HG03139 (cell line): ENCODE measurements around the gene TNFSF15.

Experiments used
- ATAC-seq: cut with Tn5 transposase; IDR thresholded peaks from one replicate; pipeline ENCODE4 v1.9.1; 2021; ENCODE audit not compliant: unreplicated experiment

The TNFSF15 gene

DNA sequence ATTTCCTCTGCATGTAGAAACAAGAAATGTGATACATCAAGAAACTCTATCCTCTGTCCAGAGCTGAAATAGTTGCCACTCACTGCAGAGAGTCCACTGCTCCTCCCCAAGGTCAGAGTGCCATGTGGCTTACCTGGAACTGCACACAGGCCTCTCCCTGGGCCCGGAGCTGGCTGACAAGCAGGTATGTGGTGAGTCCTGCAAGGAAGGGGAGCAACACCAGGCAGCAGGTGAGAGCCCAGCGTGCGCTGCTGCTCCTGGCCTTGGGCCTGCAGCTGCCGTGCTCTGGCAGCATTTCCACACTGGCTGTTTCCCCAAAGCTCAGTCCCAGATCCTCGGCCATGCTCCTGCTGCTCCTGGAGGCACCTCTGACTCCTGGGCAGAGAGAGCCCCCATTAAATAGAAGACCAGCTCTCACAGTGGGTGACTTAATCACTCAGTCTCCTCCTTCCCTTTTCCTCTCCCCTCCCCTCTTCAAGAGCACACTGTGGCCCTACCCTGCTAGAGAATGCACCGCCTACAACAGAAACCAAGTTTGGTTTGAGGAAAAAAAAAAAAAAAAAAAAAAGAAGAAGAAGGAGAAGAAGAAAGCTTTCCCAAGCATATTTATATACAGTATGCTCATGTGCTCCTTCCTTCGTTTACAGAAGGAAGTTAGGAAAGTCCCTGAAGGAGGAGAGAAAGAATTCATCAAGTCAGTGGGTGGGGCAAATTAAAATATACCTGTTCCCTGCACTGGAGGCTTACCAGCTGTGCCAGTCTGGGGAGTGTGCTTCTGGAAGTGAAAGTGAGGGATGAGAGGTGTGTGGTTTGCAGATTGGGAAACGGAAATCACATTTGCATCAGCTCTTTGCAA, at the start of gene TNFSF15:
Gene TNFSF15 (minus strand): TSS at position 370 of the 856 bp plus-strand sequence. CDS start 27 bp downstream, at position 343.
- peak; percentile 80 for ATAC-seq

GRCh38 chr9:114855488-114855887, 49.6 kb upstream of the TNFSF15 start:
- no peak for ATAC-seq

GRCh38 chr9:114854736-114855355, 49.0 kb upstream of the TNFSF15 start:
- no peak for ATAC-seq

- no peak for ATAC-seq
Measured at GRCh38 chr9:114853071-114853855, 47.4 kb upstream of the TNFSF15 start.

- no peak for ATAC-seq
Measured at GRCh38 chr9:114852050-114852594, 46.3 kb upstream of the TNFSF15 start.

- no peak for ATAC-seq
Measured at GRCh38 chr9:114851306-114851705, 45.5 kb upstream of the TNFSF15 start.

DNA sequence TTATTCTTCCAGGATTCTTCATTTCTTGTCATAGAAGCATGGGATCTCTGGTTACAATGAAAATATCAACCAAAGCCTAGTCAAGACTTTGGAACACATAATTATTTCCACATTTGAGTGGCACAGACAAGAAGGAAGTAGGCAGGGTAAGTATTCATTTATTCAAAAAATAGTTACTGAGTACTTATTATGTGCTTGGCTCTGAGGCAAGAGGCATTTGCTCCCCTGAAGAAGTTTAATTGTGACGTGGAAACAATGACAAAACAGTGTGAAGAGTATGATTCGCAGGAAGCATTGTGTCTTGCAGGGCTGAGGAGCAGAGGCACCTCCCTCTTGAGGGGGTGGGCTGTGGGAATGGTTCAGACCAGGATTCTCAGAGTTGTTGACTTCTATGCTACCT, 45.0 kb upstream of the TNFSF15 start:
- ATAC-seq: no peak

DNA sequence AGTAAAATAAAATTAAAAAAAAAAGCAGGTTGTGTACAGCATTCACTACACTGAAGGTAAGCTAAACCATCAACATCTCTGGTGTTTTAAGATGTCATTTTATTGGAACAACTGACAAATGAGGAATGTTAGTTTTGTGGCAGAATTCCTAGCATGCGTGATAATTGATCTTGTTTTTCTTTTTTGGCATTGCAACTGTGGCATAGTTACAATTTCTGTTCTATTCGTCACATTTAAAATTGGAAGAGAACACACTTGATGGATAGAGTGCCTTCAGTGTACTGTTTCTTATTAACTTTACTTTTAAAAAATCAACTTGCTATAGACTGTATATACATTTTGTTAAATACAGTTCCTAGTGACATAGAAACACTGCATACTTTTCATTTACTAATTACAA, 43.6 kb upstream of the TNFSF15 start:
- ATAC-seq: no peak

- no peak for ATAC-seq
Measured at GRCh38 chr9:114847492-114848417, 41.9 kb upstream of the TNFSF15 start.

DNA sequence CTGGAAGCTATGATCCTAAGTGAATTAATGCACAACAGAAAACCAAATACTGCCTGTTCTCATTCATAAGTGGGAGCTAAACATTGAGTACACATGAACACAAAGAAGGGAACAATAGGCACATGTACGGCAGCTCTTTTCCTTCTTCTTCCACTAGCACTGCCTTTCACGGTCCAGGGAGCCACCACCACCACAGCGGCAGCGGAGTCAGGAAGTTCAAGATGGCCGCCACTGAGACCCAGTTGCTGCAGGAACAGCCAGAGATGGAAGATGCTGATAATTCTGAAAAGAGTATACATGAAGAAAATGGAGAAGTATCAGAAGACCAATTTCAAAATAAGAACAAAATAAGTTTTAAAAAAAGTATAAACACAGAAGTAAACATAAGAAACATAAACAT, 39.5 kb upstream of the TNFSF15 start:
- ATAC-seq: no peak

DNA sequence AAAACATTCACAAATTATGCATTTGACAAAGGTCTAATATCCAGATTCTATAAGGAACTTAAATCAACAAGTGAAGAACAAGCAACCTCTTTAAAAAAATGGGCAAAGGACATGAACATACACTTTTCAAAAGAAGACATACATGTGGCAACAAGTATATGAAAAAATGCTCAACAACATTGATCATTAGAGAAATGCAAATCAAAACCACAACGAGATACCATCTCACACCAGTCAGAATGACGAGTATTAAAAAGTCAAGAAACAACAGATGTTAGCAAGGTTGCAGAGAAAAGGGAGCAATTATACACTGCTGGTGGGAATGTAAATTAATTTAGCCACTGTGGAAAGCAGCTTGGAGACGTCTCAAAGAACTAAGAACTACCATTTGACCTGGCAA, 38.9 kb upstream of the TNFSF15 start:
- ATAC-seq: no peak

DNA sequence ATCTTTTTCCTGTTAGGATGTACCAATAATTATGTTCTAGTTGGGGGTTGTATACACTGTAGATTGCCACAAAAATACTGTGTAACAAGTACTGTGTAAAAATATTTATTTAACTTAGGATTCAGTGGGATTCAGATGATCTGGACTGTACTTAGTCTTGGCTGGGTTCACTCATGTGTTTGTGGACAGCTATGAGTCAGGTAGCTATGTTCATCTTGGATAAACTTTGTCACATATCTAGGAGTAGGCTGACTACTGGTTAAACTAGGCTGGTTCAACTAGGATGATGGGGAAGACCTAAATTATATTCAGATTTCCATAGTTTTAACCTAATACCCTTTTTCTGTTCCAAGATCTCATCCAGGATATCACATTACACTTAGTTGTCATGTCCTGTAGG, 32.1 kb upstream of the TNFSF15 start:
- no peak for ATAC-seq

DNA sequence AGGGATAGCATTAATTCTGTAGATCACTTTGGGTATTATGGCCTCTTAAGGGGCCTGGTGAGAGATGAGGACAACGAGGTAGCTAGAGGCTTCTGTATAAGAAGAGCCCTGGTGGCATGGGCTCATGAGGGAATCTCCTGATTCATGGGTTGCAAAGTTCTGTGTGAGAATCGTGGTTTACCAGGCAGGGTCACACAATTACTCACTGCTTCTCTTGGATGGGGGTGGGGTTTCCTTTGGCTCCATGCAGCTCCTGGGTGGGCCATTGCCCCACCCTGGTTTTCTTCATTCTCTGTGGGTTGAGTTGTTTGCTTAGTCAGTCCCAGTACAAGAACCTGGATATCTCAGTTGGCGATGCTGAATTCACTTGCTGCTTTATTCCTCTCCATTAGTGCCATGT, 30.9 kb upstream of the TNFSF15 start:
- ATAC-seq: no peak

GRCh38 chr9:114834386-114834785, 28.5 kb upstream of the TNFSF15 start:
- ATAC-seq: no peak

GRCh38 chr9:114830546-114830945, 24.7 kb upstream of the TNFSF15 start:
- ATAC-seq: no peak

DNA sequence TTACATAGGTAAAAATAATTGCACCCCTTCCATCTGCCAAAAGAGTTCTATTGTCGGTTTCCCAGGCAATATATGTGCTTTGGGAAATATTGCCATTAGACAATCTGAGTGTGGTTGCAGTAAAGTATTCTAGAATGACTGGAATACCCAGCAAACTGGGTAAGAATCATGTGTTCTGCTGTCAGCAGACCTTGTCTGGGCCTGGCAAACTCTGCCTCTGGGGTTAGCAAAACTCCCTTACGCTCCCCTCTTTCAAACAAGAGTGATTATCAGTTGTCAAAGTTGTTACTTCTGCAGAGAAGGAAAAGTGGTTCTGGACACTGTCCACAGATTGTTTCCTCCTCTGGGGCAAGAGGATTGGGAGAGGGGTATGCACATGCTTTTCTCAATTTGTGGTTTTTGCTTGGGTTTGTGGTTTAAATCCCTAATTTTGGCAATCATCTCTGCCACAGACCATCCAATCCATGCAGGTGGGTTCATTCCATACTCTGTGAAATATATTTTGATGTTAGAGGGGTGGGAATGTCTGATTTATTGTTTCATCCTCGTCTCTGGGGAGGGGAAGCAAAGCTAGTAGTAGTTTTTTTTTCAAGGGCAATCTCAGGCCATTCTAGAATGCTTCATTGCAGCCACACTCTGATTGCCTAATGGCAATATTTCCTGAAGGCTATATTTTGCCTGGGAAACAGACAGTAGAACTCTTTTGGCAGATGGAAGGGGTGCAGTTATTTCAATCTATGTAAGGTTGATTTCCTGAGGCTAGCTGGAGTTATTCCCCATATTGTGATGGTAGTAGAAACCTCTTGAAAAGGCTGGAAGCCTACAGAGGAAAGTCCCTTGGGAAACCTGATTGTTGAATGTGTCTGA, 24.0 kb upstream of the TNFSF15 start:
- no peak for ATAC-seq

- no peak for ATAC-seq
Measured at GRCh38 chr9:114828303-114828650, 22.4 kb upstream of the TNFSF15 start.

DNA sequence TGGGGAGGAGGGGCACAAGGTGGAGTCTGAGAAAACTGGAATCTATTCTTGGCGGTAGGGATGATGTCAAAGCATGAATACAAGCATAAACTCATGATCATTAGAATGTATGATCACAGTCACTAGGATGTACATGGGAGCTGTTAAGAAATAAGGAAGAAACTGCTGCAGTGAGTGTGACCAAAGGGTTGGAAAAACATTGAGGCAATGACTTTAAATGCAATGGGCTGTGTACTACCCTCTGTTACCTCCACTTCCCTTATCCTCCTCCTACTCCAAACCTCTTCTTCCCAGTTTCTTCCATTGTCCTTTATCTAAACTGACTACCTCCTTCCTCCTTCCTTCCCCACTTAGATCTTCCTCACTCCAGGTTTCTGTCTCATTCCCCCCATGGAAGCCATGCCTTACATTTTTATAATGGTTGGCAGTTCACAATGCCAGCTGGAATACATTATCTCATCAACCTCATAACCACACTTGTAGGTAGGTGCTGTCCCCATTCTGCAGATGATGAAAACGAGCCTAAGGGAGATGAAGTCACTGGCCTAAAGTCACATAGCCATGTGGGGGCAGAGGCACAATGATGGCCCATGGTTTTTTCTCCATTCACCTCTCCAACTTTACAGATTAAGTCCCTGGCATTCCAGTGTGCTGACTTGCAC, 21.9 kb upstream of the TNFSF15 start:
- ATAC-seq: no peak

- no peak for ATAC-seq
Measured at GRCh38 chr9:114826431-114826830, 20.6 kb upstream of the TNFSF15 start.
